Activated CD4-positive, alpha-beta T cell treated with anti-CD3 and anti-CD28 coated beads, Interleukin-2, amount 50 U/mL, for 48 hours (primary cell): Measurements from ENCODE around the gene IQCB1.
A peak's percentile ranks its signal among the peaks of the same experiment; 100 is the strongest.
"Not testable (repeated sequence)": the region's sequence is repeated elsewhere in the genome, so short reads cannot be mapped to it uniquely, and the experiment has no call there.

Source experiments
- DNase-seq, 2 experiments: peaks; one replicate each; pipeline ENCODE4 v3.0.0-alpha.2; 2020

The IQCB1 gene

GRCh38 chr3:121834671-121835464, at the start of gene IQCB1, which contains the start of gene EAF2:
TSS of gene IQCB1 (minus strand) at chr3:121835060. CDS start at chr3:121828960, 6,100 bp downstream.
TSS of gene EAF2 (plus strand) at chr3:121835209. CDS start at chr3:121835286, 77 bp downstream.
- DNase-seq, result peak; percentile 95 to 96

- DNase-seq, result no peak
Observed at GRCh38 chr3:121883507-121883906, 48.6 kb upstream of the IQCB1 start.

DNA sequence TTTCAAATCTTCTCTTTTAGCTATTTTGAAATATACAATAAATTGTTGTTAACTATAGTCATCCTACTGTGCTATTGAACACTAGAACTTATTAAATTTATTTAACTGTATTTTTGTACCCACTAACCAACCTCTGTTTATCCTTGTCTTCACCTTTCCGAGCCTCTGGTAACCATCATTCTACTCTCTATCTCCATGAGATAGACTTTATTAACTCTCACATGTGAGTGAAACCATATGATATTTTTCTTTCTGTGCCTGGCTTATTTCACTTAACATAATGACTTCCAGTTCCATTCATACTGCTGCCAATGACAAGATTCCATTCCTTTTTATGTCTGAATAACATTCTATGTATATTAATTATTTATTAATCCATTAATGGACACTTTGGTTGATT, 43.6 kb upstream of the IQCB1 start:
- DNase-seq, result no peak

- DNase-seq, result no peak
Observed at GRCh38 chr3:121871430-121871829, 36.6 kb upstream of the IQCB1 start.

- DNase-seq, result no peak
Observed at GRCh38 chr3:121870717-121871116, 35.9 kb upstream of the IQCB1 start.

- DNase-seq, result no peak
Observed at GRCh38 chr3:121869736-121870135, 34.9 kb upstream of the IQCB1 start.

GRCh38 chr3:121863801-121864200, 28.9 kb upstream of the IQCB1 start:
- DNase-seq, result no peak

DNA sequence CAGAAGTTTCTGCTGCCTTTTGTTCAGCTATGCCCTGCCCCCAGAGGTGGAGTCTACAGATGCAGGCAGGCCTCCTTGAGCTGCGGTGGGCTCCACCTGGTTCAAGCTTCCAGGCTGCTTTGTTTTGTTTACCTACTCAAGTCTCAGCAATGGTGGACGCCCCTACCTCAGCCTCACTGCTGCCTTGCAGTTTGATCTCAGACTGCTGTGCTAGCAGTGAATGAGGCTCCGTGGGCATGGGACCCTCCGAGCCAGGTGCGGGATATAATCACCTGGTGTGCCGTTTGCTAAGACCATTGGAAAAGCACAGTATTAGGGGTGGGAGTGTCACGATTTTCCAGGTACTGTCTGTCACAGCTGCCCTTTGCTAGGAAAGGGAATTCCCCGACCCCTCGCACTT, 28.4 kb upstream of the IQCB1 start:
- not testable (repeated sequence) for DNase-seq

- not testable (repeated sequence) for DNase-seq
Observed at GRCh38 chr3:121857778-121858177, 22.9 kb upstream of the IQCB1 start.

GRCh38 chr3:121855555-121855954, 20.7 kb upstream of the IQCB1 start:
- no peak for DNase-seq

DNA sequence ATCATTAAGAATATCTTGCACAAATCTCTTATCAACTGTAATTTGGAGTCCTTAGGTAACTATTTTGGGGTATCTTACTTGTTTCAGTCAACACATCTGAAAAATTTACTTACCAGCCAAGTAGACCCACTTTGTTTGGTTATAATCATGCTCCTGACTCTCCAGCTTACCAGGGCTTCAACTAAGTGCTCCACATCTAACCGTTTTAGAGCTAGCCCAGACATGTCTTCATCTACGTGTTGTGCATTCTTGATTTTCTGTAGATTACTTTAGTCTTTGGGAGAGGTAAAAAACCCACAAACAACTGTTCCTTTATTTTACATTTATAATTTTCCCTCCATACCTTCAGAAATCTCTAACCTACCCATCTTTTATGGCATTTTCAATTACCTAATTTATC, 17.4 kb upstream of the IQCB1 start:
- no peak for DNase-seq

DNA sequence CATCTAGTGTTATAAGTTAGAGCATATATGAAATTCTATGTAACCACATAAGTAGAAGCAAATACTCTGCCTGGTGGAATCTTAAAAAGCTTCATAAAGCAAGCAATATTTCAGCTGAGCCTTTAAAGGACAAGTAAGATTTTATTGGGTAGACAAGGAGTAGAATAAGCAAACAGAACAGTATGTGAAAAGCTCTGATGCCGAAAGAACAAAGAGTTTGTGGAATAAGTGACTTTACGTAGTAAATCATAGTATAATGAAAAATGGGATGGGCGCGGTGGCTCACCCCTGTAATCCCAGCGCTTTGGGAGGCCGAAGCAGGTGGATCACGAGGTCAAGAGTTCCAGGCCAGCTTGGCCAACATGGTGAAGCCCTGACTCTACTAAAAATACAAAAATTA, 10.0 kb upstream of the IQCB1 start:
- DNase-seq, result no peak

GRCh38 chr3:121839962-121840361, 5.1 kb upstream of the IQCB1 start:
- no peak for DNase-seq

GRCh38 chr3:121836481-121836880, 1.6 kb upstream of the IQCB1 start:
- no peak for DNase-seq

- DNase-seq, result no peak
Observed at GRCh38 chr3:121836064-121836463, 1.2 kb upstream of the IQCB1 start.

- DNase-seq, result no peak
Observed at GRCh38 chr3:121835465-121835801, 573 bp upstream of the IQCB1 start.

GRCh38 chr3:121834157-121834670, 646 bp downstream of the IQCB1 start:
- peak; percentile 11 to 13 for DNase-seq

- DNase-seq, result no peak
Observed at GRCh38 chr3:121822973-121823372, 11.9 kb downstream of the IQCB1 start.

GRCh38 chr3:121821421-121822199, 13.2 kb downstream of the IQCB1 start:
- no peak for DNase-seq

- no peak for DNase-seq
Observed at GRCh38 chr3:121819236-121819635, 15.6 kb downstream of the IQCB1 start.

GRCh38 chr3:121818578-121818977, 16.3 kb downstream of the IQCB1 start:
- no peak for DNase-seq

- no peak for DNase-seq
Observed at GRCh38 chr3:121817753-121818152, 17.1 kb downstream of the IQCB1 start.

- DNase-seq, result no peak
Observed at GRCh38 chr3:121809249-121809648, 25.6 kb downstream of the IQCB1 start.

GRCh38 chr3:121803771-121804320, 31.0 kb downstream of the IQCB1 start:
- no peak for DNase-seq
